IPS-15b (cell line): ENCODE results near the gene E2F4.

ENCODE experiments used
- H3K27me3 ChIP-seq: one replicate; pipeline ENCODE4 v1.6.1; 2013; ENCODE audit warnings: low read length; ENCODE audit not compliant: control insufficient read depth, insufficient read depth
- H3K36me3 ChIP-seq: one replicate; pipeline ENCODE4 v1.6.1; 2013; ENCODE audit warnings: low read length; ENCODE audit not compliant: control insufficient read depth, insufficient read depth
- H3K4me1 ChIP-seq: one replicate; pipeline ENCODE4 v1.6.1; 2013; ENCODE audit warnings: mild to moderate bottlenecking, low read length; ENCODE audit not compliant: control insufficient read depth, insufficient read depth
- H3K4me3 ChIP-seq: one replicate; pipeline ENCODE4 v1.5.1; 2013; ENCODE audit warnings: low read depth, low read length
- H3K9ac ChIP-seq: one replicate; pipeline ENCODE4 v1.6.1; 2013; ENCODE audit warnings: low read depth, mild to moderate bottlenecking, low read length
- H3K9me3 ChIP-seq: one replicate; pipeline ENCODE4 v1.6.1; 2013; ENCODE audit warnings: mild to moderate bottlenecking, low read length; ENCODE audit not compliant: control insufficient read depth, insufficient read depth

E2F4 gene

GRCh38 chr16:67210069-67210937, 18.3 kb downstream of the E2F4 start:
- no peaks in the 10 kb centered on the region for H3K9me3 ChIP-seq
- no peak overlapping the region for H3K4me3 ChIP-seq
- H3K9ac ChIP-seq, result no peak overlapping the region
- no peaks in the 10 kb centered on the region for H3K36me3 ChIP-seq
- peaks cover 2% of the 10 kb centered on the region for H3K4me1 ChIP-seq
- peaks cover 3% of the 10 kb centered on the region for H3K27me3 ChIP-seq

- H3K4me3 ChIP-seq, result no peak overlapping the region
- no peak overlapping the region for H3K9ac ChIP-seq
- H3K9me3 ChIP-seq, result no peaks in the 10 kb centered on the region
- H3K27me3 ChIP-seq, result peaks cover 7% of the 10 kb centered on the region
- H3K36me3 ChIP-seq, result no peaks in the 10 kb centered on the region
- peaks cover 2% of the 10 kb centered on the region for H3K4me1 ChIP-seq
These were observed 19.7 kb downstream of the E2F4 start for GRCh38 chr16:67211674-67212073.

- H3K4me1 ChIP-seq, result no peaks in the 10 kb centered on the region
- H3K9me3 ChIP-seq, result no peaks in the 10 kb centered on the region
- H3K4me3 ChIP-seq, result no peak overlapping the region
- no peak overlapping the region for H3K9ac ChIP-seq
- H3K27me3 ChIP-seq, result peaks cover 7% of the 10 kb centered on the region
- H3K36me3 ChIP-seq, result no peaks in the 10 kb centered on the region
These were observed 20.8 kb downstream of the E2F4 start for GRCh38 chr16:67212766-67213165.

DNA sequence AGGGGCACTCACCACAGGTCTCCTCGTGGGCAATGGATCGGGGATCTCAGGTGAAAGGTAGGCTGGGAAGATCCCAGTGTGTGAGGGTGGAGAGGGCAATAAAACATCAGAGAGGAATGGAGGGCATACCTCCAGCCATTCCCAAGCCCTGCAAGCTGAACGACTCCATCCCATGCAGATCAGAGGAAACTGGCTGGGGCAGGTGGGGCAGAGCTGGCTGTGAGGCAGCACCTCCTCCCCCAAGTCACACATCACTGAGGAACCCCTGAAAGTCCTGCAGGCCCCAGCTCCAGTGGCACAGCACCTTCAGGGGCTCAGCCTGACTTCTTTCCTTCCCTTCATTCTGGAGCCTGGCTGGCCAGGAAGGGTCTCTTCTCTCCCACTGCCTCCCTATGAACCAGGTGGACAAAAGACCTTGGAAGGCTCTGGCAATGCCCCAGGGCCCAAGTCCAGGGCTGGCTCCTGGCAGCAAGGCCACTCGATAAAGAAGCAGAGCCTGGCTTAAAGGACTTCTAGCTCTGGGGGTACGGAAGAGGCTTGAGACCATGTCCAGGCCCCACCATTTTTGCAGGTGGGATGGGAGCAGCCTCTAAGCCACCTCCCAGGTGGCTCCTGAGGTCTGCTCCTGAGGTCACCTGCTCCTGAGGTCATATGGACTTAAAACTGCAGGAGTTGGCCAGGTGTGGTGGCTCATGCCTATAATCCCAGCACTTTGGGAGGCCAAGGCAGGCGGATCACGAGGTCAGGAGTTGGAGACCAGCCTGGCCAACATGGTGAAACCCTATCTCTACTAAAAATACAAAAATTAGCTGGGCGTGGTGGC, 21.5 kb downstream of the E2F4 start:
- H3K9ac ChIP-seq, result no peak overlapping the region
- H3K27me3 ChIP-seq, result peaks cover 7% of the 10 kb centered on the region
- no peaks in the 10 kb centered on the region for H3K4me1 ChIP-seq
- no peaks in the 10 kb centered on the region for H3K9me3 ChIP-seq
- no peak overlapping the region for H3K4me3 ChIP-seq
- no peaks in the 10 kb centered on the region for H3K36me3 ChIP-seq

GRCh38 chr16:67215706-67216105, 23.8 kb downstream of the E2F4 start:
- no peak overlapping the region for H3K9ac ChIP-seq
- no peak overlapping the region for H3K4me3 ChIP-seq
- H3K36me3 ChIP-seq, result no peaks in the 10 kb centered on the region
- no peaks in the 10 kb centered on the region for H3K4me1 ChIP-seq
- no peaks in the 10 kb centered on the region for H3K9me3 ChIP-seq
- H3K27me3 ChIP-seq, result peaks cover 7% of the 10 kb centered on the region

DNA sequence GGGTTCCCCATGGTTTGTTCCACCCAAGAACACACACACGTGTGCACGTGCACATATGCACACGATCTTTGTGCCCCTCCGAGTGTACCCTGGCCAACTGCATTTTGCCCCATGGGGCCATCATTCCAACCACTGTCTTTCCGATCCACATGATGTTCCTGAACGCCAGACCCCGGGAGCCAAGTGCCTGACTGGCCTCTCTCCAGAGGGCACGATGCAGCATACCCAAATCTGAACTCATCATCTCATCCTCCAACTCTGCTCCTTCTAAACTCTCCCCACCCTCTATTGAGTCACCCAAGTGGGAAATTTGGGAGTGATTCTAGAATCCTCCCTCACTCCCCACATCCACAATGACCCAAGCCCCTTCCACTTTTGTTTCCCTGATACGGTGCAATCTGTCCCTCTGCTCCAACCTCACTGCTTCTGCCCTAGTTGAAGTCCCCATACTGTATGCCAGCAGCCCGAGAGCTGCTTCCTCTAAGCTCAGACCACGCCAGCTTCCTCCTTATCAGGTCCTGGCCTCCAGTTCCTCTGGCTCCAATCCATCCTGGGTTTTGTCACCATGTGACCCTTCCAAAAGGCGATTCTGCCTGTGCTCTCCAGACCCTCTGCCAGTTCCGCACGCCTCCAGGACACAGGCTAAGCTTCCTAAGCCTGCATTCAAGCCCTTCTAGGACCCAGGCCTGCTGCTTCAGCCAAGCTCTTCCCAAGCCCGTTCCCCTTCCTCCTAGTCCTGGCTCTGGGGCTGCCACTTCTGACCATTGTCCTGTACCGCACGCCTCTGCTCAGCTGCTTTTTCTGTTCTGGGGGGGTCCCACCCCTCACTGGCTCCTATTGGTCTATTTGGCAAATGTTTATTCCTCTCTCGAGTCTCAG, 24.9 kb downstream of the E2F4 start:
- H3K4me3 ChIP-seq, result no peak overlapping the region
- peaks cover 6% of the 10 kb centered on the region for H3K27me3 ChIP-seq
- no peaks in the 10 kb centered on the region for H3K9me3 ChIP-seq
- H3K9ac ChIP-seq, result peak overlapping the region; percentile 12
- no peaks in the 10 kb centered on the region for H3K4me1 ChIP-seq
- H3K36me3 ChIP-seq, result no peaks in the 10 kb centered on the region

GRCh38 chr16:67223992-67224391, 32.0 kb downstream of the E2F4 start:
- Histone ChIP-seq H3K36me3 (peaks cover 12% of the 10 kb centered on the region), H3K27me3 (no peaks in the 10 kb centered on the region), H3K9me3 (no peaks in the 10 kb centered on the region), H3K9ac (no peak overlapping the region), H3K4me3 (no peak overlapping the region), H3K4me1 (peaks cover 4% of the 10 kb centered on the region)

- no peaks in the 10 kb centered on the region for H3K27me3 ChIP-seq
- H3K9me3 ChIP-seq, result no peaks in the 10 kb centered on the region
- H3K36me3 ChIP-seq, result peaks cover 36% of the 10 kb centered on the region
- H3K4me1 ChIP-seq, result peaks cover 4% of the 10 kb centered on the region
- peak overlapping the region; percentile 99 for H3K4me3 ChIP-seq
- H3K9ac ChIP-seq, result no peak overlapping the region
These were observed 34.4 kb downstream of the E2F4 start for GRCh38 chr16:67226295-67226803.

GRCh38 chr16:67226804-67227566, 35.0 kb downstream of the E2F4 start, which contains the start of gene TMEM208:
TMEM208 (plus strand) TSS chr16:67227130; CDS start chr16:67227219, 89 bp downstream.
- Histone ChIP-seq H3K9me3 (no peaks in the 10 kb centered on the region), H3K9ac (peak within 1 kb of the TSS; percentile 94), H3K4me1 (peaks cover 4% of the 10 kb centered on the region), H3K36me3 (peaks cover 40% of the 10 kb centered on the region), H3K4me3 (peak within 1 kb of the TSS; percentile 99), H3K27me3 (no peaks in the 10 kb centered on the region)

GRCh38 chr16:67227567-67227921, 35.6 kb downstream of the E2F4 start:
- Histone ChIP-seq H3K4me1 (peaks cover 4% of the 10 kb centered on the region), H3K36me3 (peaks cover 40% of the 10 kb centered on the region), H3K27me3 (no peaks in the 10 kb centered on the region), H3K9me3 (no peaks in the 10 kb centered on the region), H3K4me3 (peak overlapping the region; percentile 99), H3K9ac (peak overlapping the region; percentile 94)
